Spleen (tissue), 11 donors: ENCODE results near the gene CWC25. TPM values are rescaled to one million over a fixed set of nuclear protein-coding genes. Genes with fewer than 3 reads are reported as not detected.

Source experiments
- DNase-seq: peaks from one replicate; pipeline ENCODE4 v3.0.0-alpha.2; 2020
- H3K27ac ChIP-seq, 8 donors: fragments of 200-600 bp; sonication (generic) in 7 of 8; 1 replicate in 4 of 8; 2 replicates in 4 of 8; pipeline versions ENCODE4 v1.5.0 to v1.8.0; 2016 to 2021; ENCODE audit warnings: inconsistent platforms in 4 of 8, mild to moderate bottlenecking in 4 of 8, moderate library complexity in 1 of 8
- H3K27me3 ChIP-seq, 7 donors: fragments of 200-600 bp; sonication (generic) in 6 of 7; replicated peaks in 1 of 7; 1 replicate in 4 of 7; 2 replicates in 3 of 7; pipeline versions ENCODE4 v1.5.0 to v1.8.0; 2016 to 2021; ENCODE audit warnings: inconsistent platforms in 3 of 7, mild to moderate bottlenecking in 1 of 7
- H3K36me3 ChIP-seq, 6 donors: fragments of 200-600 bp; sonication (generic) in 5 of 6; 1 replicate in 4 of 6; 2 replicates in 2 of 6; pipeline versions ENCODE4 v1.5.0 to v1.8.0; 2016 to 2021; ENCODE audit warnings: inconsistent platforms in 2 of 6
- H3K4me1 ChIP-seq, 6 donors: fragments of 200-600 bp; sonication (generic) in 5 of 6; 1 replicate in 3 of 6; 2 replicates in 3 of 6; pipeline versions ENCODE4 v1.5.0 to v1.8.0; 2016 to 2021; ENCODE audit warnings: inconsistent platforms in 3 of 6
- H3K4me3 ChIP-seq, 8 donors: fragments of 200-600 bp; sonication (generic) in 7 of 8; 1 replicate in 4 of 8; 2 replicates in 4 of 8; pipeline versions ENCODE4 v1.5.0 to v1.8.0; 2016 to 2021; ENCODE audit warnings: inconsistent platforms in 4 of 8, mild to moderate bottlenecking in 4 of 8, moderate library complexity in 2 of 8
- H3K9me3 ChIP-seq, 8 donors: fragments of 200-600 bp; sonication (generic) in 7 of 8; 1 replicate in 4 of 8; 2 replicates in 4 of 8; pipeline versions ENCODE4 v1.5.0 to v1.8.0; 2016 to 2021; ENCODE audit warnings: inconsistent platforms in 4 of 8
- POLR2A ChIP-seq, 3 donors: fragments of 450-650 bp; IDR thresholded peaks; one replicate each; pipeline ENCODE4 v1.5.1; 2017; ENCODE audit warnings: antibody characterized with exemption in 3 of 3, mild to moderate bottlenecking in 1 of 3
- POLR2AphosphoS5 ChIP-seq, 3 donors: sonication (generic); formaldehyde crosslinking; IDR thresholded peaks; one replicate each; pipeline ENCODE4 v1.5.1; 2017; ENCODE audit warnings: antibody characterized with exemption in 3 of 3
- WGBS, 5 donors: extraction: QIAGEN DNeasy Blood & Tissue Kit in 3 of 5; methylation state at CpG; one replicate each; pipeline versions ENCODE4 v1.1.5 to v1.1.7; 2013 to 2018; 5-methylcytosine and 5-hydroxymethylcytosine counted together
- intact Hi-C: fragments of 100-400 bp; cut with DNase I; formaldehyde crosslinking; loops from one replicate; pipeline ENCODE4 v1.15.0; 2023; ENCODE audit warnings: low total_unique reads
- polyA plus RNA-seq, 3 donors: library from polyadenylated mRNA; stranded (reverse); fragments of 200-250 nt; gene quantifications; one replicate each; pipeline ENCODE4 v1.2.1, GENCODE V29; 2013
- total RNA-seq, 7 donors: library from RNA; depleted of rRNA in 3 of 7; stranded (reverse); fragments of >200 nt in 3 of 7; fragmentation: NEBNext Ultra II Directional in 4 of 7; extraction: Animal tissue kit (Norgen Biotek cat#: 25700) in 4 of 7; gene quantifications; one replicate each; pipeline versions ENCODE4 v1.1.0 to v1.2.1, GENCODE V29; 2016 to 2021
- TF ChIP-seq, protein P1 (sequence below), 11 experiments: fragments of 200-600 bp in 7 of 11; fragments of 450-650 bp in 4 of 11; sonication (generic) in 4 of 11; IDR thresholded peaks in 8 of 11; conservative IDR thresholded peaks in 3 of 11; 1 replicate in 7 of 11; 2 replicates in 4 of 11; pipeline versions ENCODE4 v1.4.0 to v1.8.0; 2016 to 2021; ENCODE audit warnings: antibody characterized with exemption in 11 of 11, inconsistent platforms in 4 of 11, mild to moderate bottlenecking in 1 of 11
- donor health status: healthy with polysubstance abuse.
- donor health status: DM: no; HTN: no; CAD: no; lungs with moderate emphysema.
- donor health status: DM: no; HTN: no; CAD: no.
- donor health status: Bipolar disorder and iron deficiency.
- donor health status: healthy.
- donor health status: DM: no; HTN: no; CAD: no.
- donor health status: DM: yes; HTN: yes; CAD: no.

Gene CWC25
- total and polyA plus RNA-seq, 10 donors, result 14.7 to 32.8 (median 26.9) TPM

DNA sequence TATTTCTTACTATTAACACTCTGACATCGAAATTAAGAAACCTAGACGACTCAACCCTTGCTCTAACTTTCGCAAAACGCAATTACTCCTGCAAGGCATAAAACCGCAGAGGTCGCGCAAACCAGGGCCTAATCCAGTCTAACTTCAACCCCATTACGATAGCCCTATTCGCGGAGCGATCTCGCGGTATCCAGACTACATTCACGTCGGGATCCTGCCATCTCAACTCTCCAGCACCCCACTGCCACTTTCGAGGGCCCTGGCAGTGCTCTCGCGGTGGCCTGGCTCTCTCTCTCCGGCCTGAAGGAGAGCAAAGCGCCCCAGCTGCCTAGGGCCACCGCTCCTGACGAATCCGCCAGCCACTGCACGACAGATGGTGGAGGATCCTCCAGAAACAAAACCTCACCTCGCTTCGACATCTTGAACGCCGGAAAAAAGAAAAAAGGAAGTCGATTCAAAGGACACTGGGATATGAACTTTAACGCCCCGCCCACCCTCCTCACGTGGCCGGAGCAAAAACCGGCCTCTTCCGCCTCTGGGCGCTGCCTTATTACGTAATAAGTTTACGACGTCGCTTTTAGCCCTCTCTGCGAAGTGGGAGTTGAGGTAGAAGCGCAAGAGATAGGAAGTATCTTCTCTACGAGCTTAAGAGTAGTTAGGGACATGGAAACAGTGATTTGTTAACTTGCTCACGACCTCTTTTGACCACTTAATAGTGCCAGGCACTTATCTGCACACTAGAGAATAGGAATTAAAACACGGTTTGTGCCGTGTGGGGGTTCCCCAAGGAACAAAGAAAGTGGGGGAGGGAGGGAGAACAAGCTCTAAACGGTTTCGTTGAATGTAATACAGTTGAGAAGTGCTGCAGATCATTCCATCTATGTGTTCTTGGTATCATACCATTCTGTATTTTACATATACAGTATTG, 28.4 kb upstream of the CWC25 start, which contains the start of gene RPL23:
Gene RPL23, minus strand, starts transcription at position 430 of the 928 bp plus-strand sequence. Its CDS starts 11 bp downstream, at position 419.
- WGBS, 5 donors, result 0 to 1% (median 0%) methylated on average over 47 to 48 of the region's 48 CpGs
- no peaks in the 10 kb centered on the region for H3K9me3 ChIP-seq
- H3K27ac ChIP-seq, result peak within 1 kb of the TSS; percentile 92 to 98 (median 96)
- TF ChIP-seq POLR2A (IDR thresholded peaks at IDR 0.05), result peak; percentile 27 to 92 (median 89)
- TF ChIP-seq, protein P1, sequence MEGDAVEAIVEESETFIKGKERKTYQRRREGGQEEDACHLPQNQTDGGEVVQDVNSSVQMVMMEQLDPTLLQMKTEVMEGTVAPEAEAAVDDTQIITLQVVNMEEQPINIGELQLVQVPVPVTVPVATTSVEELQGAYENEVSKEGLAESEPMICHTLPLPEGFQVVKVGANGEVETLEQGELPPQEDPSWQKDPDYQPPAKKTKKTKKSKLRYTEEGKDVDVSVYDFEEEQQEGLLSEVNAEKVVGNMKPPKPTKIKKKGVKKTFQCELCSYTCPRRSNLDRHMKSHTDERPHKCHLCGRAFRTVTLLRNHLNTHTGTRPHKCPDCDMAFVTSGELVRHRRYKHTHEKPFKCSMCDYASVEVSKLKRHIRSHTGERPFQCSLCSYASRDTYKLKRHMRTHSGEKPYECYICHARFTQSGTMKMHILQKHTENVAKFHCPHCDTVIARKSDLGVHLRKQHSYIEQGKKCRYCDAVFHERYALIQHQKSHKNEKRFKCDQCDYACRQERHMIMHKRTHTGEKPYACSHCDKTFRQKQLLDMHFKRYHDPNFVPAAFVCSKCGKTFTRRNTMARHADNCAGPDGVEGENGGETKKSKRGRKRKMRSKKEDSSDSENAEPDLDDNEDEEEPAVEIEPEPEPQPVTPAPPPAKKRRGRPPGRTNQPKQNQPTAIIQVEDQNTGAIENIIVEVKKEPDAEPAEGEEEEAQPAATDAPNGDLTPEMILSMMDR (IDR thresholded peaks at IDR 0.05 in 8 of 11, conservative IDR thresholded peaks at IDR 0.05 in 3 of 11), result peak in 1 of 11 experiments; percentile 18
- peak; percentile 94 to 99 (median 96) for TF ChIP-seq POLR2AphosphoS5 (IDR thresholded peaks at IDR 0.05)
- H3K27me3 ChIP-seq, result no peaks in the 10 kb centered on the region
- peaks cover 27 to 57% (median 41%) of the 10 kb centered on the region in 6 donors for H3K4me1 ChIP-seq
- peak within 1 kb of the TSS; percentile 56 to 82 (median 63) for H3K4me3 ChIP-seq
- intact Hi-C loops, result no loop called here
- peak; percentile 96 for DNase-seq
- H3K36me3 ChIP-seq, result peaks cover 0 to 44% (median 39%) of the 10 kb centered on the region in 6 donors

DNA sequence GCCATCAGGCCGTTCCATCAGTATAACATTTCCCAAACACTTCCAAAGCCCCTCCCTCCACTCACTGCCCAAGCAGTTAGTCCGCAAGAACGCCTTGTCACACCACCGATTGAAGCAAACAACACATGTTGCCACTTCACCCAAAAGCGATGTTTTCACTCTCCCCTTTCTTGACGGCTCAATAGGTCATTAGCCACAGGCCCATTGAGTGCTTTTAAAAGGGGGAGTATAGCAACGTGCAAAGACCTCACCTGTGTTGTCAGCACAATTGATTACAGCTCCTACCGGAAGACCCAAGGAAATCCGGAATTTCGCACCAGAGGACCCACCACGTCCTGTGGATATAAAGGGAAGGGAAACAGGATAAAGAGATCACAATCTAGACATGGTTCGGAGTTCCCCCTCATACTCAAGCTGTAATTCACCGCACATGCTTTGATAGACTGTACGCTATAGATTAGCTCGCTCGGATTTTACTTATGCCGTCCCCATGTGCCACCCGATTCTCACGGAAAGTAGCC, 27.7 kb upstream of the CWC25 start:
- 1 to 2% (median 1%) methylated on average over 19 of the region's 19 CpGs for WGBS, 5 donors
- intact Hi-C loops, result no loop called here
- Histone ChIP-seq H3K4me3 (peak overlapping the region; percentile 56 to 82 (median 63)), H3K36me3 (peaks cover 0 to 51% (median 46%) of the 10 kb centered on the region in 6 donors), H3K27ac (peak overlapping the region; percentile 92 to 98 (median 96)), H3K4me1 (peaks cover 27 to 58% (median 41%) of the 10 kb centered on the region in 6 donors), H3K9me3 (no peaks in the 10 kb centered on the region), H3K27me3 (no peaks in the 10 kb centered on the region)
- TF ChIP-seq POLR2A (IDR thresholded peaks at IDR 0.05), result no peak
- TF ChIP-seq POLR2AphosphoS5 (IDR thresholded peaks at IDR 0.05), result no peak
- TF ChIP-seq, protein P1 (IDR thresholded peaks at IDR 0.05 in 8 of 11, conservative IDR thresholded peaks at IDR 0.05 in 3 of 11), result no peak
- DNase-seq, result no peak

DNA sequence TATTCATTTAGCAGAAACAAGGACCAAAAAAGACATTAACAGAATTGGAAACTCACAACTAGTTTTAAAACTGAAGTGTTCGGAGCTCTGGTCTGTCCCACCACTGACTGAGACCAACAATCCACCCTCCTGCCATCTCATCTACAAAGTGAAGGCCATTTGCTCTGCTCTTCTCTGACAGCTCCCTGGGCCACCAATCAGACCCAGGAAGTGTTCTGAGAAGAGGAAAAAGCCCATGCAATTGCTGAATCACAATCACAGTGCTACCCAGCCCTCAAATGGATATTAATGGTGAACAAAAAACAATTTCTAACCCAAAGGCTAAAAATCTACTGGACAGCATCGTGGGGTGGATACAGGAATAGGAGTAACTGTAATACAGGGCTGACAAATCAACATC, 26.3 kb upstream of the CWC25 start:
- Histone ChIP-seq H3K36me3 (peaks cover 0 to 65% (median 59%) of the 10 kb centered on the region in 6 donors), H3K4me3 (peak overlapping the region in 7 of 8 donors; percentile 56 to 82 (median 66)), H3K27me3 (no peaks in the 10 kb centered on the region), H3K27ac (peak overlapping the region in 4 of 8 donors; percentile 92 to 98 (median 96)), H3K4me1 (peaks cover 27 to 58% (median 41%) of the 10 kb centered on the region in 6 donors), H3K9me3 (no peaks in the 10 kb centered on the region)
- no peak for DNase-seq
- TF ChIP-seq, protein P1 (IDR thresholded peaks at IDR 0.05 in 8 of 11, conservative IDR thresholded peaks at IDR 0.05 in 3 of 11), result no peak
- TF ChIP-seq POLR2AphosphoS5 (IDR thresholded peaks at IDR 0.05) (no peak), POLR2A (IDR thresholded peaks at IDR 0.05) (no peak)
- intact Hi-C loops, result no loop called here
- 28 to 52% (median 35%) methylated on average over 2 of the region's 2 CpGs for WGBS, 5 donors
